ENCODE data around the gene USF1. TPM values are rescaled to one million over a fixed set of nuclear protein-coding genes. Genes with fewer than 3 reads are reported as not detected.

USF1 gene
- total and polyA plus RNA-seq, 4 donors: 19.2 to 43.5 (median 27.2) TPM

- no peak for TF ChIP-seq YY1 (IDR thresholded peaks at IDR 0.05)
- no peak for TF ChIP-seq EGR1 (IDR thresholded peaks at IDR 0.05; ENCODE audit: low read depth in 2 of 2)
- no peak for TF ChIP-seq HNF4G (IDR thresholded peaks at IDR 0.05)
- no peak for TF ChIP-seq SP1 (IDR thresholded peaks at IDR 0.05)
- no peak for TF ChIP-seq TAF1 (conservative IDR thresholded peaks at IDR 0.05)
- peak in 1 of 2 donors; percentile 11 for TF ChIP-seq JUND (IDR thresholded peaks at IDR 0.05)
- no peak for TF ChIP-seq NR2F2 (IDR thresholded peaks at IDR 0.05)
- TF ChIP-seq, protein P1, sequence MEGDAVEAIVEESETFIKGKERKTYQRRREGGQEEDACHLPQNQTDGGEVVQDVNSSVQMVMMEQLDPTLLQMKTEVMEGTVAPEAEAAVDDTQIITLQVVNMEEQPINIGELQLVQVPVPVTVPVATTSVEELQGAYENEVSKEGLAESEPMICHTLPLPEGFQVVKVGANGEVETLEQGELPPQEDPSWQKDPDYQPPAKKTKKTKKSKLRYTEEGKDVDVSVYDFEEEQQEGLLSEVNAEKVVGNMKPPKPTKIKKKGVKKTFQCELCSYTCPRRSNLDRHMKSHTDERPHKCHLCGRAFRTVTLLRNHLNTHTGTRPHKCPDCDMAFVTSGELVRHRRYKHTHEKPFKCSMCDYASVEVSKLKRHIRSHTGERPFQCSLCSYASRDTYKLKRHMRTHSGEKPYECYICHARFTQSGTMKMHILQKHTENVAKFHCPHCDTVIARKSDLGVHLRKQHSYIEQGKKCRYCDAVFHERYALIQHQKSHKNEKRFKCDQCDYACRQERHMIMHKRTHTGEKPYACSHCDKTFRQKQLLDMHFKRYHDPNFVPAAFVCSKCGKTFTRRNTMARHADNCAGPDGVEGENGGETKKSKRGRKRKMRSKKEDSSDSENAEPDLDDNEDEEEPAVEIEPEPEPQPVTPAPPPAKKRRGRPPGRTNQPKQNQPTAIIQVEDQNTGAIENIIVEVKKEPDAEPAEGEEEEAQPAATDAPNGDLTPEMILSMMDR (IDR thresholded peaks at IDR 0.05; ENCODE audit: low read depth, low read length, missing input control): no peak
- TF ChIP-seq, protein P2, sequence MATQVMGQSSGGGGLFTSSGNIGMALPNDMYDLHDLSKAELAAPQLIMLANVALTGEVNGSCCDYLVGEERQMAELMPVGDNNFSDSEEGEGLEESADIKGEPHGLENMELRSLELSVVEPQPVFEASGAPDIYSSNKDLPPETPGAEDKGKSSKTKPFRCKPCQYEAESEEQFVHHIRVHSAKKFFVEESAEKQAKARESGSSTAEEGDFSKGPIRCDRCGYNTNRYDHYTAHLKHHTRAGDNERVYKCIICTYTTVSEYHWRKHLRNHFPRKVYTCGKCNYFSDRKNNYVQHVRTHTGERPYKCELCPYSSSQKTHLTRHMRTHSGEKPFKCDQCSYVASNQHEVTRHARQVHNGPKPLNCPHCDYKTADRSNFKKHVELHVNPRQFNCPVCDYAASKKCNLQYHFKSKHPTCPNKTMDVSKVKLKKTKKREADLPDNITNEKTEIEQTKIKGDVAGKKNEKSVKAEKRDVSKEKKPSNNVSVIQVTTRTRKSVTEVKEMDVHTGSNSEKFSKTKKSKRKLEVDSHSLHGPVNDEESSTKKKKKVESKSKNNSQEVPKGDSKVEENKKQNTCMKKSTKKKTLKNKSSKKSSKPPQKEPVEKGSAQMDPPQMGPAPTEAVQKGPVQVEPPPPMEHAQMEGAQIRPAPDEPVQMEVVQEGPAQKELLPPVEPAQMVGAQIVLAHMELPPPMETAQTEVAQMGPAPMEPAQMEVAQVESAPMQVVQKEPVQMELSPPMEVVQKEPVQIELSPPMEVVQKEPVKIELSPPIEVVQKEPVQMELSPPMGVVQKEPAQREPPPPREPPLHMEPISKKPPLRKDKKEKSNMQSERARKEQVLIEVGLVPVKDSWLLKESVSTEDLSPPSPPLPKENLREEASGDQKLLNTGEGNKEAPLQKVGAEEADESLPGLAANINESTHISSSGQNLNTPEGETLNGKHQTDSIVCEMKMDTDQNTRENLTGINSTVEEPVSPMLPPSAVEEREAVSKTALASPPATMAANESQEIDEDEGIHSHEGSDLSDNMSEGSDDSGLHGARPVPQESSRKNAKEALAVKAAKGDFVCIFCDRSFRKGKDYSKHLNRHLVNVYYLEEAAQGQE (IDR thresholded peaks at IDR 0.05): no peak
- no peak for TF ChIP-seq MAX (IDR thresholded peaks at IDR 0.05)
- TF ChIP-seq ATF3 (IDR thresholded peaks at IDR 0.05): no peak
- no peak for TF ChIP-seq RXRA (IDR thresholded peaks at IDR 0.05)
- TF ChIP-seq FOXA2 (IDR thresholded peaks at IDR 0.05): no peak
- no peak for TF ChIP-seq HNF4A (conservative IDR thresholded peaks at IDR 0.05)
- TF ChIP-seq, protein P3, sequence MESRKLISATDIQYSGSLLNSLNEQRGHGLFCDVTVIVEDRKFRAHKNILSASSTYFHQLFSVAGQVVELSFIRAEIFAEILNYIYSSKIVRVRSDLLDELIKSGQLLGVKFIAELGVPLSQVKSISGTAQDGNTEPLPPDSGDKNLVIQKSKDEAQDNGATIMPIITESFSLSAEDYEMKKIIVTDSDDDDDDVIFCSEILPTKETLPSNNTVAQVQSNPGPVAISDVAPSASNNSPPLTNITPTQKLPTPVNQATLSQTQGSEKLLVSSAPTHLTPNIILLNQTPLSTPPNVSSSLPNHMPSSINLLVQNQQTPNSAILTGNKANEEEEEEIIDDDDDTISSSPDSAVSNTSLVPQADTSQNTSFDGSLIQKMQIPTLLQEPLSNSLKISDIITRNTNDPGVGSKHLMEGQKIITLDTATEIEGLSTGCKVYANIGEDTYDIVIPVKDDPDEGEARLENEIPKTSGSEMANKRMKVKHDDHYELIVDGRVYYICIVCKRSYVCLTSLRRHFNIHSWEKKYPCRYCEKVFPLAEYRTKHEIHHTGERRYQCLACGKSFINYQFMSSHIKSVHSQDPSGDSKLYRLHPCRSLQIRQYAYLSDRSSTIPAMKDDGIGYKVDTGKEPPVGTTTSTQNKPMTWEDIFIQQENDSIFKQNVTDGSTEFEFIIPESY (IDR thresholded peaks at IDR 0.05): peak; percentile 8
- TF ChIP-seq GABPA (IDR thresholded peaks at IDR 0.05 in 1 of 2, conservative IDR thresholded peaks at IDR 0.05 in 1 of 2): no peak
- TF ChIP-seq FOXA1 (IDR thresholded peaks at IDR 0.05): no peak
- Histone ChIP-seq H3K27ac (ENCODE audit: low read depth in 1 of 2, low read length in 2 of 2) (peak overlapping the region; percentile 82 to 92), H3K9ac (ENCODE audit: low read depth in 1 of 2, low read length in 2 of 2) (no peak overlapping the region), H3K9me3 (ENCODE audit: control insufficient read depth in 4 of 4, low read length in 3 of 4) (no peaks in the 10 kb centered on the region), H3K36me3 (ENCODE audit: control insufficient read depth in 4 of 4, insufficient read depth in 3 of 4, low read depth in 1 of 4, low read length in 3 of 4) (no peaks in the 10 kb centered on the region), H3K27me3 (ENCODE audit: control insufficient read depth in 4 of 4, insufficient read depth in 4 of 4, low read length in 3 of 4) (no peaks in the 10 kb centered on the region), H3K4me1 (ENCODE audit: control insufficient read depth in 4 of 4, insufficient read depth in 4 of 4, low read length in 3 of 4) (peaks cover 11 to 32% (median 18%) of the 10 kb centered on the region in 4 donors), H3K4me3 (ENCODE audit: low read depth in 1 of 3, low read length in 3 of 3) (no peak overlapping the region)
- no peak for DNase-seq (ENCODE audit: low spot score)
- 85% methylated on average over 2 of the region's 2 CpGs for WGBS
Measured at GRCh38 chr1:161021970-161022353, 23.8 kb downstream of the USF1 start.

Measured in liver (tissue), 9 donors.